ENCODE measurements around the gene NUP42. TPM values are rescaled to one million over a fixed set of nuclear protein-coding genes. Genes with fewer than 3 reads are reported as not detected.

Gene NUP42, protein sequence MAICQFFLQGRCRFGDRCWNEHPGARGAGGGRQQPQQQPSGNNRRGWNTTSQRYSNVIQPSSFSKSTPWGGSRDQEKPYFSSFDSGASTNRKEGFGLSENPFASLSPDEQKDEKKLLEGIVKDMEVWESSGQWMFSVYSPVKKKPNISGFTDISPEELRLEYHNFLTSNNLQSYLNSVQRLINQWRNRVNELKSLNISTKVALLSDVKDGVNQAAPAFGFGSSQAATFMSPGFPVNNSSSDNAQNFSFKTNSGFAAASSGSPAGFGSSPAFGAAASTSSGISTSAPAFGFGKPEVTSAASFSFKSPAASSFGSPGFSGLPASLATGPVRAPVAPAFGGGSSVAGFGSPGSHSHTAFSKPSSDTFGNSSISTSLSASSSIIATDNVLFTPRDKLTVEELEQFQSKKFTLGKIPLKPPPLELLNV
- 34.9 and 36.5 TPM in 2 replicates for total RNA-seq (2021)
- long read RNA-seq, transcript NUPL2-204 (6 exons, 1,285 nt) = minor isoform, 7 of 209 reads
- long read RNA-seq, transcript NUPL2-203 (8 exons, 1,329 nt) = minor isoform, 5 of 209 reads
- long read RNA-seq, transcript NUPL2-201 (7 exons, 1,795 nt) = major isoform, 157 of 209 reads
- long read RNA-seq, partial matches to known transcripts = 2 of 209 reads
- long read RNA-seq, other reads (novel, unspliced or antisense) = 34 of 209 reads

DNA sequence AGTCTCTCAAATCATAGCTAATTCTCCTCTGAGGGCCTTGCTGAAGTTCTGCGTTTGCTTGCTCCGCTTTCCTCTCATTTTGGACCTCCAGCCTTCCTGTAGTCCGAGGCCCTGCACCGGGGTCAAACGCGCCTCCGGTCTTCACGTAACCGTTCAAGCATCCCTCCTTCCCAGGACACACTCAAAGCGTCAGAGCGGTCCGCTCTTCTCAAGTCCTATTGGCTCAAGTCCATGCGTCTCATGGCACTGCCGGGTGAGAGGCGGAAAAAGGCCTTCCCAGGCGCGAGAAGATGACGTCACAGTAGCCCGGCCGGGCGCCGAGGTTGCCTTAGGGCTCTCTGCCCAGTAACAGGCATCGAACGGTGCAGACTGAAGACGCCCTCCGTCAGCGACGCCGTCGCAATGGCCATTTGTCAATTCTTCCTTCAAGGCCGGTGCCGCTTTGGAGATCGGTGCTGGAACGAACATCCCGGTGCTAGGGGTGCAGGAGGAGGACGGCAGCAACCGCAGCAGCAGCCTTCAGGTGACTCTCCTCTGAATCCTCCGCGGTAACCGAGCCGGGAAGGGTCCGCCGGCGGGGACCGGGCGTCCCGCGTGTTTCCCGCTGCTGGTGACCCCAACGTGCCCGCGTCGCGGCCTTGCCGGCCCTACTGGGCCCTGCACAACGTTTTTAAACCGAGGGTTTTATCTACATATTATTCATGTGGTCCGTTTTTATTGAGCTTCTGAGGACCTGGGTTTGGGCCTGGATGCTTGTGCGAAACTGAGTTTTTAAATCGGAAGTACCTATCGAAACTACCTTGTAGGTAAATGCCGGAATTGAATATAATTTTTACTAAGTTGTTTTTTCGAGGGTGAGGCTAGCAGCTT, at the start of gene NUP42:
NUP42 (plus strand) TSS at position 365 of the 870 bp plus-strand sequence; CDS start at position 403, 38 bp downstream.
- peak within 1 kb of the TSS; percentile 83 to 94 for H3K4me3 Mint-ChIP-seq
- H3K4me1 Mint-ChIP-seq = peaks cover 20 to 23% of the 10 kb centered on the region in 2 experiments
- peak within 1 kb of the TSS; percentile 93 for H3K14ac ChIP-seq (ENCODE audit: insufficient read depth, low read length)
- no peak within 1 kb of the TSS for H2BK15ac ChIP-seq (ENCODE audit: low read depth, low read length)
- no peak within 1 kb of the TSS for H4K5ac ChIP-seq (ENCODE audit: insufficient read length, low read depth, low read length)
- H3K9me3 Mint-ChIP-seq = no peaks in the 10 kb centered on the region; a peak in 1 of 5 replicates
- no peaks in the 10 kb centered on the region for H3K27me3 ChIP-seq (ENCODE audit: insufficient read depth, low read length)
- peak within 1 kb of the TSS; percentile 40 for H2BK120ac ChIP-seq (ENCODE audit: low read depth, low read length, poor library complexity, severe bottlenecking)
- peak within 1 kb of the TSS; percentile 27 for H4K8ac ChIP-seq (replicated peaks; ENCODE audit: insufficient read length, low read depth, low read length)
- no peak within 1 kb of the TSS for H3K23ac ChIP-seq (ENCODE audit: insufficient read length, low read depth, low read length)
- H3T11ph ChIP-seq (ENCODE audit: low read length) = no peak within 1 kb of the TSS
- peak within 1 kb of the TSS; percentile 95 to 100 (median 99) for H3K27ac Mint-ChIP-seq
- H3K56ac ChIP-seq (ENCODE audit: insufficient read length, low read depth, low read length) = no peak within 1 kb of the TSS
- no peak for TF ChIP-seq CTCF (conservative IDR thresholded peaks at IDR 0.05)
- no CpG with 5 or more reads among the region's 63 CpGs for WGBS (ENCODE audit: extremely low coverage, insufficient read length, low lambda C conversion rate)
- no peak within 1 kb of the TSS; the same call in 1 of the 2 replicates for H3K4ac ChIP-seq (ENCODE audit: low read depth, low read length)
- H3K4me2 ChIP-seq (ENCODE audit: insufficient read depth, insufficient read length, low read length) = peak within 1 kb of the TSS; percentile 83
- H2BK5ac ChIP-seq (ENCODE audit: insufficient read length, low read length) = no peak within 1 kb of the TSS
- no peak within 1 kb of the TSS for H2BK20ac ChIP-seq (ENCODE audit: low read depth, low read length, poor library complexity, severe bottlenecking)
- no peaks in the 10 kb centered on the region; the same call in 1 of the 2 replicates for H3K4me1 ChIP-seq (ENCODE audit: insufficient read depth, low read length)
- peaks cover 2% of the 10 kb centered on the region for H3K27me3 Mint-ChIP-seq (ENCODE audit: low read depth)
- H2AK5ac ChIP-seq (ENCODE audit: insufficient read length, low read length) = no peak within 1 kb of the TSS
- peaks cover 8 to 26% (median 21%) of the 10 kb centered on the region in 3 experiments; a peak in 6 of 7 replicates for H3K36me3 Mint-ChIP-seq (ENCODE audit: insufficient read depth in 1 of 3, low read depth in 3 of 3)
- H3K18ac ChIP-seq (ENCODE audit: insufficient read length, low read depth, low read length) = peak within 1 kb of the TSS; percentile 69
- H3K27ac ChIP-seq (ENCODE audit: insufficient read length, low read depth, low read length) = peak within 1 kb of the TSS; percentile 84
- H4K91ac ChIP-seq (ENCODE audit: insufficient read length, low read depth, low read length) = no peak within 1 kb of the TSS
- H3K23me2 ChIP-seq (ENCODE audit: insufficient read length, low read depth, low read length, poor library complexity, severe bottlenecking) = no peaks in the 10 kb centered on the region
- H2AFZ ChIP-seq (ENCODE audit: low read length) = peak within 1 kb of the TSS; percentile 56
- no peaks in the 10 kb centered on the region for H4K20me1 ChIP-seq (ENCODE audit: control insufficient read depth, insufficient read depth, insufficient read length)
- H3K9ac ChIP-seq (ENCODE audit: extremely low read depth, insufficient read length, low read length) = peak within 1 kb of the TSS; percentile 82
- peaks cover 3% of the 10 kb centered on the region for H3K79me1 ChIP-seq (ENCODE audit: insufficient read depth, low read depth, low read length, poor library complexity, severe bottlenecking)
- peak; percentile 99 for DNase-seq
- no peaks in the 10 kb centered on the region for H3K9me3 ChIP-seq (ENCODE audit: control insufficient read depth, low read depth, low read length)
- H2BK12ac ChIP-seq (ENCODE audit: insufficient read length, low read depth, low read length) = no peak within 1 kb of the TSS
- H3K79me2 ChIP-seq (ENCODE audit: insufficient read depth, low read length) = peaks cover 7% of the 10 kb centered on the region; the same call in 1 of the 2 replicates
